Activated B cell treated with CpG ODN at 0.5 μM for 24 hours (primary cell): ENCODE data around the gene GXYLT2. TPM values are rescaled to one million over a fixed set of nuclear protein-coding genes. Genes with fewer than 3 reads are reported as not detected.

Experiments
- ATAC-seq: fragments of 200-7000 bp; cut with Tn5 transposase; one replicate; pipeline ENCODE4 v1.10.0; 2021; ENCODE audit warnings: low read depth, mild to moderate bottlenecking, moderate library complexity
- CTCF ChIA-PET: fragments of 350-600 bp; sonication (Branson Sonifier 250); formaldehyde crosslinking; loops from one replicate; lab custom pipeline; 2021; ENCODE audit warnings: antibody characterized with exemption; lab: Charles Lee
- POLR2A ChIA-PET: fragments of 350-600 bp; sonication (Branson Sonifier 250); formaldehyde crosslinking; loops from one replicate; lab custom pipeline; 2021; ENCODE audit warnings: antibody characterized with exemption; lab: Charles Lee
- DNase-seq: peaks from one replicate; pipeline ENCODE4 v3.0.0; 2022
- H3K27ac Mint-ChIP-seq: one replicate; pipeline ENCODE4 v1.8.0; 2020; ENCODE audit warnings: mixed read lengths
- H3K27me3 Mint-ChIP-seq: one replicate; pipeline ENCODE4 v1.8.0; 2021; ENCODE audit warnings: mixed read lengths
- H3K36me3 Mint-ChIP-seq: one replicate; pipeline ENCODE4 v1.8.0; 2021; ENCODE audit warnings: low read depth, mixed read lengths
- H3K4me1 Mint-ChIP-seq: one replicate; pipeline ENCODE4 v1.8.0; 2021; ENCODE audit warnings: mixed read lengths
- H3K4me3 Mint-ChIP-seq: one replicate; pipeline ENCODE4 v1.8.0; 2020; ENCODE audit warnings: mild to moderate bottlenecking, mixed read lengths
- H3K9me3 Mint-ChIP-seq: one replicate; pipeline ENCODE4 v1.8.0; 2020; ENCODE audit warnings: mixed read lengths
- intact Hi-C: fragments of 100-400 bp; cut with micrococcal nuclease; formaldehyde crosslinking; loops from one replicate; pipeline ENCODE4 v1.15.1; 2024
- total RNA-seq: library from RNA; stranded (reverse); gene quantifications from 2 replicates; pipeline ENCODE4 v1.2.3, GENCODE V29; 2022
- TF ChIP-seq, protein P1 (sequence below): fragments of 200-600 bp; IDR thresholded peaks from one replicate; pipeline ENCODE4 v1.8.0; 2022; ENCODE audit warnings: antibody characterized with exemption, mild to moderate bottlenecking

The GXYLT2 gene
- total RNA-seq, 1 donor from 2014 or later = not detected

DNA sequence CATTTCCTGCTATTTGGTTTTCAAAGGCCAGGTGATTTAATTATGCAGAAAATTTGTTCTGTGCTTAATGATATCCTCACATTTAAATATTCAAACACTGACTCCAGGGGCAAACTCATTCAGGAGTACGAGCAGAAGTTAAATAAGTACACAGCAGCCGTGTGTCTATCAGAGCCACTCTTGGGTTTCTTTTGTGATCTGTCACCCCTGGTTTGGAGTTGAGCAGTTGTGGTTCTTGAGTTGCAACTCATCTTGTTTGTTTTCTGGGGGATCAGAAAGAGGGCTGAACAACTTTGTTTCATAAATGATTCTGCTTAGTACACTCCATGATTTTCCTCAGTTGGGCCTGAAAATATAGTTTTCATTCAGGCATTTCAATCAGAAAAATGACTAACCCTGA, 83.1 kb downstream of the GXYLT2 start:
- Mint-ChIP-seq H3K27ac (no peak overlapping the region), H3K4me1 (peaks cover under 1% of the 10 kb centered on the region), H3K9me3 (no peaks in the 10 kb centered on the region), H3K36me3 (no peaks in the 10 kb centered on the region), H3K4me3 (no peak overlapping the region), H3K27me3 (no peaks in the 10 kb centered on the region)
- ATAC-seq (no peak), DNase-seq (no peak)
- TF ChIP-seq, protein P1, sequence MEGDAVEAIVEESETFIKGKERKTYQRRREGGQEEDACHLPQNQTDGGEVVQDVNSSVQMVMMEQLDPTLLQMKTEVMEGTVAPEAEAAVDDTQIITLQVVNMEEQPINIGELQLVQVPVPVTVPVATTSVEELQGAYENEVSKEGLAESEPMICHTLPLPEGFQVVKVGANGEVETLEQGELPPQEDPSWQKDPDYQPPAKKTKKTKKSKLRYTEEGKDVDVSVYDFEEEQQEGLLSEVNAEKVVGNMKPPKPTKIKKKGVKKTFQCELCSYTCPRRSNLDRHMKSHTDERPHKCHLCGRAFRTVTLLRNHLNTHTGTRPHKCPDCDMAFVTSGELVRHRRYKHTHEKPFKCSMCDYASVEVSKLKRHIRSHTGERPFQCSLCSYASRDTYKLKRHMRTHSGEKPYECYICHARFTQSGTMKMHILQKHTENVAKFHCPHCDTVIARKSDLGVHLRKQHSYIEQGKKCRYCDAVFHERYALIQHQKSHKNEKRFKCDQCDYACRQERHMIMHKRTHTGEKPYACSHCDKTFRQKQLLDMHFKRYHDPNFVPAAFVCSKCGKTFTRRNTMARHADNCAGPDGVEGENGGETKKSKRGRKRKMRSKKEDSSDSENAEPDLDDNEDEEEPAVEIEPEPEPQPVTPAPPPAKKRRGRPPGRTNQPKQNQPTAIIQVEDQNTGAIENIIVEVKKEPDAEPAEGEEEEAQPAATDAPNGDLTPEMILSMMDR = no peak
- intact Hi-C loops = no loop called here
- ChIA-PET CTCF (no interaction called here), POLR2A (no interaction called here)

DNA sequence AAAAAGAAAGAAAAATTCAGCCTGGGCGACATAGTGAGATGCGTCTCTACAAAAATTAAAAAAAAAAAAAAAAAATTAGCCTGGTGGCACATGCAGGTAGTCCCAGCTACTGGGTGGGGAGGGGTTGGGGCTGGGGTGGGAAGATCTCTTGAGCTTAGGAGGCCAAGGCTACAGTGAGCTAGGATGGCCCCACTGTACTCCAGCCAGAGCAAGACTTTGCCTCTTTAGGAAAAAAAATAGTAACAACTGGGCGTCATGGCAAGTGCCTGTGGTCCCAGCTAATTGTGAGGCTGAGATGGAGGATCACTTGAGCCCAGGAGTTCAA, 84.8 kb downstream of the GXYLT2 start:
- Mint-ChIP-seq H3K4me1 (no peaks in the 10 kb centered on the region), H3K4me3 (no peak overlapping the region), H3K27me3 (peaks cover 2% of the 10 kb centered on the region), H3K36me3 (no peaks in the 10 kb centered on the region), H3K9me3 (no peaks in the 10 kb centered on the region), H3K27ac (no peak overlapping the region)
- no peak for ATAC-seq
- ChIA-PET CTCF (no interaction called here), POLR2A (no interaction called here)
- intact Hi-C loops = no loop called here
- DNase-seq = no peak
- TF ChIP-seq, protein P1 = no peak

- H3K9me3 Mint-ChIP-seq = no peaks in the 10 kb centered on the region
- intact Hi-C loops = no loop called here
- peaks cover 2% of the 10 kb centered on the region for H3K27me3 Mint-ChIP-seq
- H3K27ac Mint-ChIP-seq = no peak overlapping the region
- no peaks in the 10 kb centered on the region for H3K36me3 Mint-ChIP-seq
- no peaks in the 10 kb centered on the region for H3K4me1 Mint-ChIP-seq
- TF ChIP-seq, protein P1 = no peak
- ChIA-PET CTCF (no interaction called here), POLR2A (no interaction called here)
- ATAC-seq (no peak), DNase-seq (no peak)
- H3K4me3 Mint-ChIP-seq = no peak overlapping the region
These were observed 85.3 kb downstream of the GXYLT2 start for GRCh38 chr3:72973031-72973723.

- H3K36me3 Mint-ChIP-seq = no peaks in the 10 kb centered on the region
- intact Hi-C loops = no loop called here
- no peaks in the 10 kb centered on the region for H3K9me3 Mint-ChIP-seq
- CTCF ChIA-PET = no interaction called here
- no peak for ATAC-seq
- no peak overlapping the region for H3K27ac Mint-ChIP-seq
- H3K4me3 Mint-ChIP-seq = no peak overlapping the region
- TF ChIP-seq, protein P1 = no peak
- POLR2A ChIA-PET = no interaction called here
- no peaks in the 10 kb centered on the region for H3K4me1 Mint-ChIP-seq
- peaks cover 2% of the 10 kb centered on the region for H3K27me3 Mint-ChIP-seq
- no peak for DNase-seq
These were observed 85.9 kb downstream of the GXYLT2 start for GRCh38 chr3:72973786-72974185.

- H3K4me1 Mint-ChIP-seq = no peaks in the 10 kb centered on the region
- H3K9me3 Mint-ChIP-seq = no peaks in the 10 kb centered on the region
- ATAC-seq (no peak), DNase-seq (no peak)
- TF ChIP-seq, protein P1 = no peak
- POLR2A ChIA-PET = no interaction called here
- peaks cover 6% of the 10 kb centered on the region for H3K27me3 Mint-ChIP-seq
- intact Hi-C loops = no loop called here
- CTCF ChIA-PET = no interaction called here
- no peaks in the 10 kb centered on the region for H3K36me3 Mint-ChIP-seq
- H3K27ac Mint-ChIP-seq = no peak overlapping the region
- no peak overlapping the region for H3K4me3 Mint-ChIP-seq
These were observed 87.1 kb downstream of the GXYLT2 start for GRCh38 chr3:72974956-72975355.
